Measurements from ENCODE around the gene SNRNP70.

DNA sequence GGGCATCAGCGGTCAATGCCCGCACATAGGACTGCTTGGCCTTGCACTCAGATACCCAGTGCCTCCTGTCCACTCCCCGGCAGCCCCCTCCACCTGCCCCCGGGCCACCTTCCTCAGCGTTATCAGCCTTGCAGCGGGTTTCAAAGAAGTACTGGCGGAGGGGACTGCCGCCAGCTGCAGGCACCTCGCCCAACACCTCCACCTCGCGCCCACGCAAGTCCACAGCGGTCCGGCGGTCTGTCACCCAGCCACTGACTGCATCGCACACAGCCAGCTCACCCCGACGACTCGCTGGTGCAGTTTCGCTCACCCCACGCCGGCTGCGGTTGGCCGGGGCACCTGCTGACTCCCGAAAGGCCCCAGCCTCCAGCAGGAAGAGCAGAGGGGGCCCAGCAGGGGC is 23.8 kb upstream of the SNRNP70 start:
- TF ChIP-seq, protein P1, sequence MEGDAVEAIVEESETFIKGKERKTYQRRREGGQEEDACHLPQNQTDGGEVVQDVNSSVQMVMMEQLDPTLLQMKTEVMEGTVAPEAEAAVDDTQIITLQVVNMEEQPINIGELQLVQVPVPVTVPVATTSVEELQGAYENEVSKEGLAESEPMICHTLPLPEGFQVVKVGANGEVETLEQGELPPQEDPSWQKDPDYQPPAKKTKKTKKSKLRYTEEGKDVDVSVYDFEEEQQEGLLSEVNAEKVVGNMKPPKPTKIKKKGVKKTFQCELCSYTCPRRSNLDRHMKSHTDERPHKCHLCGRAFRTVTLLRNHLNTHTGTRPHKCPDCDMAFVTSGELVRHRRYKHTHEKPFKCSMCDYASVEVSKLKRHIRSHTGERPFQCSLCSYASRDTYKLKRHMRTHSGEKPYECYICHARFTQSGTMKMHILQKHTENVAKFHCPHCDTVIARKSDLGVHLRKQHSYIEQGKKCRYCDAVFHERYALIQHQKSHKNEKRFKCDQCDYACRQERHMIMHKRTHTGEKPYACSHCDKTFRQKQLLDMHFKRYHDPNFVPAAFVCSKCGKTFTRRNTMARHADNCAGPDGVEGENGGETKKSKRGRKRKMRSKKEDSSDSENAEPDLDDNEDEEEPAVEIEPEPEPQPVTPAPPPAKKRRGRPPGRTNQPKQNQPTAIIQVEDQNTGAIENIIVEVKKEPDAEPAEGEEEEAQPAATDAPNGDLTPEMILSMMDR (optimal IDR thresholded peaks at IDR 0.05 in 1 of 3, IDR thresholded peaks at IDR 0.05 in 1 of 3, conservative IDR thresholded peaks at IDR 0.05 in 1 of 3; ENCODE audit: extremely low read depth in 1 of 3, insufficient read depth in 2 of 3, low read length in 3 of 3) = no peak
- TF ChIP-seq EZH2 (IDR thresholded peaks at IDR 0.05; ENCODE audit: low read length) = no peak

Data from keratinocyte (primary cell).